Inflammatory macrophage treated with lipopolysaccharide for 1 hour (primary cell): ENCODE results near the gene XXYLT1.
"Not testable (repeated sequence)": the region's sequence is repeated elsewhere in the genome, so short reads cannot be mapped to it uniquely, and the experiment has no call there.

Source experiments
- DNase-seq, 2 donors: peaks; one replicate each; pipeline ENCODE4 v3.0.0-alpha.2; 2020 to 2022

The XXYLT1 gene

DNA sequence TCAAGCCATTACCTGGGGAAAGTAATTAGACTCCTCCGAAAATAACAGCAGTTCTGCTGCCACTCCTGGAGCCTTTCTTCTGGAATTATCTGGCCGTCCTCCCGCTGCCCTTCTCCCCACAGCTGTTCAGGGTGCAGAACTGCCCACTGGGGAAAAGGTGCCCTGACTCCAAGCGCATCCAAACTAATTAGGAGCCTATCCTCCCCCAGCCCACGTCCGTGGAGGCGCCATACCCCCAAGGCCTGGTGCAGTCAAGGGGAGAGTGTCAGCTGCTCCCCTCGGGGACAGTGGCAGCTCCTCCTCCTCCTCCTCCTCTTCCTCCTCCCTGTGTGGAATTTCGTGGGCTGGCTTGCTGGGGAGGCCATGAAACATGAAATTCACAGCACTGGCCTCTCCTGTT, 177.2 kb downstream of the XXYLT1 start:
- no peak for DNase-seq

DNA sequence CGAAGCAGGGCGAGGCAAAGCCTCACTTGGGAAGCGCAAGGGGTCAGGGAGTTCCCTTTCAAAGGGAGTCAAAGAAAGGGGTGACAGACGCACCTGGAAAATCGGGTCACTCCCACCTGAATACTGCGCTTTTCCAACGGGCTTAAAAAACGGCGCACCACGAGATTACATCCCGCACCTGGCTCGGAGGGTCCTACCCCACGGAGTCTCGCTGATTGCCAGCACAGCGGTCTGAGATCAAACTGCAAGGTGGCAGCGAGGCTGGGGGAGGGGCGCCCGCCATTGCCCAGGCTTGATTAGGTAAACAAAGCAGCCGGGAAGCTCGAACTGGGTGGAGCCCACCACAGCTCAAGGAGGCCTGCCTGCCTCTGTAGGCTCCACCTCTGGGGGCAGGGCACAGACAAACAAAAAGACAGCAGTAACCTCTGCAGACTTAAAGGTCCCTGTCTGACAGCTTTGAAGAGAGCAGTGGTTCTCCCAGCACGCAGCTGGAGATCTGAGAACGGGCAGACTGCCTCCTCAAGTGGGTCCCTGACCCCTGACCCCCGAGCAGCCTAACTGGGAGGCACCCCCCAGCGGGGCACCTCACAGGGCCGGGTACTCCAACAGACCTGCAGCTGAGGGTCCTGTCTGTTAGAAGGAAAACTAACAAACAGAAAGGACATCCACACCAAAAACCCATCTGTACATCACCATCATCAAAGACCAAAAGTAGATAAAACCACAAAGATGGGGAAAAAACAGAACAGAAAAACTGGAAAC, 182.9 kb downstream of the XXYLT1 start:
- DNase-seq, result not testable (repeated sequence)

DNA sequence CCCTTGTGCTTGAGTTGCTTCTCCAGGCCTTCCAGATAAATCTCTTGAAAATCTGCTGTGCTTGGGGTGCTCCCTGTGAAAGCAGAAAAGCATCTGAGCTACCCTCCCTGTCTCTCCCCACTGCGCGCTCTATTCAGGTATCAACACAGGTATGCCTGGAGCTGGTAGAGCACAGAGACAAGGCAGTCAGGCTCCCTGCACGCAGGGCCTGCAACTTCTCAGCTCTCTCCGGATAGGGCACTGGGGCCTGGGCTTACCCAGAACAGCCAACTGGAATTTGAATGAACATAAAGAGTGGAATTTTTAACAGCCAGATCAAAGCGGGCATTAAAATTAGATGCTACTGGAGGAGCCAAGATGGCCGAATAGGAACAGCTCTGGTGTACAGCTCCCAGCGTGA, 183.6 kb downstream of the XXYLT1 start:
- DNase-seq, result no peak

DNA sequence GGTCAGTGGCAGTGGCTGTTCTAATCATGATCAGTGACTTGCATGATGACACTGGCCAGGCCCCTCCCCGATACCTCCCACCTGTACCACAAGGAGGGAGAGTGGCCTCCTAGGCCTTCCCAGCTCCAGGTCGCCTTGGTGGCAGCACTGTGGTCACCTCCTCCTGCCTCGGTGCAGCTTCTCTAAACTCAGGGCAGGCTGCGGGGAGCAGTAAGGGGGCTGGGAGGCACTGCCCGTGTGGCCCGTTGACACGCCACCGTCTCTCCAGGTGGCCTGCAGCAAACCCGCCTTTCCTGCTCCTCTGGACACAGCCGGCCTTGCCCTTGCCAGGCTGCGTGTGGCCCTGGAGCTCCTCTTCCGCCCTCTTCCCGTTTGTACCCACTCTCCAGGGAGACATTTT, 184.1 kb downstream of the XXYLT1 start:
- no peak for DNase-seq

DNA sequence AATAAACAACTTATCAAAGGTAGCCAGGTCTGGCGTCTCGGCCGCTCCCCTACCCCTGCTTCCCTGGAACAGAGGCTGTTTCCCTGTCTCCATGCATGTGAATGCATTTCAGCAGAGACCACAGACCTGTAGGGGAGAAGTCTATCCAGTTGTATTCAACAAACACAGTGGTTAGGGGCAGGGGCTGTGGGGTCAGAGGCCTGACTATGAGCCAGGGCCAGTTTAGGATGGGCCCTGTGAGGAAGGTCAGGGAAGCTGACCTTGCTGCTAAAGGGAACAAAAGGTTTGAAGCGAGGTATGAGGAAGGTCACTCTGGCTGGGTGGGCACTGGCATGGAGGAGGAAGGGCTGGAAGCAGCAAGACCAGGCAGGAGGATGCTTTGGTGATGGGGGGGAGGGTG, 184.6 kb downstream of the XXYLT1 start:
- DNase-seq, result no peak

DNA sequence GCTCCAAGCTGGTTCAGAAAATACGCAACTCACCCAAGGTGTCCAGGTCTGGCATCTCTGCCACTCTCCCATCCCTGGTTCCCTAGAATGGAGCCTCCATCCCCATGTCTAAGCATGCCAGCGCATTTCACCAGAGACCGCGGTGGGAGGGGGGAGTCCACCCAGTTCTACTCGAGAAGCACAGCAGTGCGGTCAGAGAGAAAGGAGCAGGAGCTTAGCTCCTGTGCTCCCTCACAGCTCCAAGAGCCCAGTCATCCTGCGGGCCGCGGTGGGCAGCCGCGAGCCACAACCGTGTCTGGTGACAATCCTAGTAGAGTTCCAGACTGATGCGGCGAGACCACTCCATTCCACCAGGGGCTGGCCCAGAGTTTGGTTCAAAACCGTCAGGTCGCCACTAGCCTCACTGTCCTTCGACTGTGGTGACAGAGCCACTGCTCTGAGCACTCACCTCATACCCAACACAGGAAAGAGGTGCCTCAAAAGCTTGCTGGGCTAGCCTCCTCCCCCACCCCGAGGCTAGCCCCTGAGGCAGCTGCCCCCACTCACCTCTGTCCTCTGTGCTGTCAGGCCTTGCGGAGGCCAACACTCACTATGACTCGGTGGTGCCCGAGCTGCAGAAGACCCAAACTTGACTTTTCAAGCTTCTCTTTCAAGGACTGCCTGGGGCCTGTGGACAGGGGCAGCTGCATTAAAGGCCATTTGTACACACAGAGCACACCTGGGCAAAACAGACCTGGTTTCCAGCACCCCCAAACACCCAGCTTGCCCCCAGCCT, 185.4 kb downstream of the XXYLT1 start:
- DNase-seq, result no peak

DNA sequence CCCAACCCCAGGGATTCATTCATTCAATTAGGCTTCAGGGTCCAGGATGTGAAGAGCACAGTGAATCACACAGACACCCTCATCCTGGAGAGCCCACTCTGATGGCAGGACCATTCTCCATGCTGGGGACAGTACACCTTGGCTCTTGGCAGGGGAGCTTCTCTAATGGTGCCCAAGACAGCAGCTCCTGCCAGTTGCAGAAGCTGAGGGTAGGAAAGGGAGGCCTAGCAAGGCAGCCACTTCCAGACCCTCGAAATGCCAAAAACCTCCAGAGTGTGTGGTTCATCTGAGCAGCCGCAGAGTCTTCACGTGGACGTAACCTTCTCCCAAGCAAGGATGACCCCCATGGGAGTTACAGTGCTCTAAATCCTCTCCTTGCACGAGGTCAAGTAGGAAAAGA, 186.2 kb downstream of the XXYLT1 start:
- DNase-seq, result no peak

DNA sequence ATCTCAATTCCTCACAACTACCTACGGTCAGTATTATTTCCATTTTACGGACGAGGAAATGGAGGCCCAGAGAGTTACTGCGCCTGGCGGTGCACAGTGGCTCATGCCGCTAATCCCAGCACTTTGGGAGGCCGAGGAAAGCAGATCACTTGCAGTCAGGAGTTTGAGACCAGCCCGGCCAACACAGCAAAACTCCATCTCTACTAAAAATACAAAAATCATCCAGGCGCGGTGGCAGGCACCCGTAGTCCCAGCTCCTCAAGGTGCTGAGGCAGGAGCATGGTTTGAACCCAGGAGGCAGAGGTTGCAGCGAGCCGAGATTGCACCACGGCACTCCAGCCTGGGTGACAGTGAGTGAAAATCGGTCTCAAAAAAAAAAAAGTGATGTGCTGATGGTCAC, 187.3 kb downstream of the XXYLT1 start:
- no peak for DNase-seq

DNA sequence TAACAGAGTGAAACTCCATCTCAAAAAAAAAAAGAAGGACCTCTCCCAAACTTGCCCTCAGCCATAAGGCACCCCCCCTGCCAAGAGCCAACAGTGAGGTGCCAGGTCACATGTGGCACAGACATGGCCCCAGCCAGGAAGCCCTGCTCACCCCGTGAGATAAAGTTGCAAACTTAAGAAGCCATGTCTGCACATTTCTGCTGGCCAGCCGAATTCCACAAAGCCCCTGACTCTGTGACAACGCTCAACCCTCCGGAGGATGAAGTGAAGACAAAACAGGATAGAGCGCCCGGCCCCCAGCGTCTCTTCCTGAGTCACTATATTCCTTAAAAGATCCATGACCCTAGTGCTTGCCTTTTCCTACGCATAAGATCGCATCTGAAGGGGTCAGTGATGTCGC, 188.1 kb downstream of the XXYLT1 start:
- no peak for DNase-seq

DNA sequence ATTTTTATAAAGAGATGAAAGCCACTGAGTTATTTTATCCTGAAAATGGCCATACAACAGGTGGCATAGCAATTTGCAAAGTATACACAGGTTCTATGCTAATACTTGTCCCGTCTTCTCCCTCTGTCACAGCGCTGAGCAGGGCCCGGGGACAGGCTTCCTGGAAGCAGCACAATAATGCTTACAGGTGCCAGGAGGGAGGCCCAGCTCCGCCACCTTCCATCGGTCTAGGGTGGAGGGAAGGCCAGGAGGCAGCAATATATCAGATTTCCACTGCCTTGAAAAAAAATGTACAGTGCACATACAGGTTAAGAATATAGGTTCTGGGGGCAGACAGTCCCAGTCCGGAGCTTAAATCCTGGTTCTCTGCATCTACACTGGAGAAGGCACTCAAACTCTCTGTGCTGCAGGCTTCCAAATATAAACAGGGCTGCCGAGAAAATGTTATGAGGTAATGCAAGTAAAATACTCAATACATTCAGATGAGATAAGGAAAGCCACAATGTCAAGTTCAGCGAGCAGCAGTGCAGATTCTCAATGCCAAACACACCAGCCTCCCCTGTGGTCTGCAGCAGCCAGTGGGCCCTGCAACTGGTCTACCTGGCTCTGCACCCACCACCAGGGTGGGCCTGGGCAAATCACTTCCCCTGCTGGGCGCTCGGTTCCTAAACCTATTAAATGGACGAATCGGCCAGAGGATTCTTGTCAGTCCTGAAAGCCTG, 189.6 kb downstream of the XXYLT1 start:
- DNase-seq, result no peak

DNA sequence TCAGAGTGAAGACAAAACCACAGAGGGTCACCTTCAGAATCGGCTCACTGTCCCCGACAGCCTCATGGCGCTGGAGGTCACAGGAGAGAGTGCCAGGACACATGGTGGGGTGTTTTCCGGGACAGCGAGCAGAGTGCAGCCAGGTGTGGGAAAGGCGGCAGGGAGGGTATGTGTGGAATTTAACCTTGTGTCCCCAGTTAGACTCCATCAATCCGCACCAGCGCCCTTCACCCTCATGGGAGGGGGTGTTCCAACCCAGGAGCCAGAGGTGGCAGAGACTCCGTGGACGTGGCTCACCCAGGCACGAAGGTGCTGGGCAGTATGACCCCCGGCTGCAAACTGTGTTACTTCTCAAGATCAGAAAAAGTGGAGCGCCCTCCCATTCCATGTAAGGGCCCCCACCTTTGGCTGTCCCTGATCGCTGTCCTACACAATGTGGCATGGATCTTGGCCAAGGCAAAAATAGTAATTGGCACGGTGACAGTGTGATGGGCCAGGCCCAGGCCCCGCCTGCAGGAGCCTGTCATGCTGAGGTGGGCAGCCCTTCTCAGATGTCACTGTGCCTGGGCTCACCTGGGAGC, 190.3 kb downstream of the XXYLT1 start:
- DNase-seq, result no peak

DNA sequence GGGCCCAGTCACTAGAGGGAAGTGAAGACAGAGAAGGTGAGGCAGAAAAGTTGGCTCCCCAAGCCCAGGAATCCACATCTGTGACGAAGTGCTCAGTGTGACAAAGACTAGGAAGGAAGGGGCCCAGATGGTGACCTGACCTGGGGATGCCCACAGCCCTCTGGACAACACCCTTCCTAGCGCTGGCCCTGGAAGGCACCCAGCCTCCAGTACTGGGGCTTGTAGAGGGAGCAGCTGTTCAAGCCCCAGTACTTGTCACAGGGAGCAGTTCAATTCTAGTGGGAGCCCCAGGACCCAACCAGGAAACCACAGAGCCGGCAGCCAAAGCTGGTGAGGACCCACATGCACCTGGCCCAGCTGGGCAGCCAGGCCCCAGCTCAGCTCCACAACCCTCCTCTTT, 190.8 kb downstream of the XXYLT1 start:
- no peak for DNase-seq

DNA sequence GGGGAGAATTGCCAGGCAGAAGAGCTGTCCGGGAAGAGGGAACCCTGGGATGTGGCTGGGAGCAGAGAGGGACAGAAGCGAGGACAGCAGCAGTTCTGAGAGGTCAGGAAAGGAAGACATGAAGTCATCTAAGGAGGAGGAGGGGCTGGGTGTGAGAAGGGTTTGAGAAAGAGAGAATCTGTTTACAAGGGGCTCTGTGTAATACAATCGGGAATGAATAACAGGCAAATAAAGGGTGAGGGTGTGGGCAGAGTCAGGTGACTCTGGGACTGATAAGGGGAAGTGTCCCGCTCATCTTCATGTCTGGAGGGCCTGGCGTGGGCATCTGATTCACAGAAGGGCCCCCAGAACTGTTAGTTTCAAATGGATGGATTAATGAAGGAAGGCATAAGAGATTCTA, 191.3 kb downstream of the XXYLT1 start:
- DNase-seq, result no peak

DNA sequence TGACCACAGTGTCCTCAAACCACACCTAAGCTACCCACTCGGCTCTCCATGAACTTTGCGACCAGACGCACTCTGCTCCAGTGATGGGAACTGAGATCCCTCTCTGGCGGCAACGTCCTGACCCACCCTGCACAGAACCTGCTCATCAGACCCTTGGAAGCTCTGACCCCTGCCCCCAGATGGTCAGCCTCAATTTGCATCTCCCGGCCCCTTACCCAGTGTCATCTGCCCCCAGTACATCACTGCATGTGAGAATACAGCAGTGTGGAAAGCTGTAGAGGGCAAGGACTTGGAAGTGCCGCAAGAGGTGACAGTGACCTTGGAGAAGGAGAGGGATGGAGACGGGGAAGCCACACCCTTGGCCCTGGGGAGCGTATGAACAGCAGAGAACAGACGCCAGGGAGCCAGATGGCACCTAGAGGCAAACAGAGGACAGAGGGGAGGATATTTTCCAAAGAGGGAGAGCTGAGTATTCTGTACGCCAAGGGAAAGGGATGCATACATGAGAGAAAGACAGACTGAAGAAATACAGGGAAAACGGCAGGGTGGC, 192.0 kb downstream of the XXYLT1 start:
- no peak for DNase-seq

DNA sequence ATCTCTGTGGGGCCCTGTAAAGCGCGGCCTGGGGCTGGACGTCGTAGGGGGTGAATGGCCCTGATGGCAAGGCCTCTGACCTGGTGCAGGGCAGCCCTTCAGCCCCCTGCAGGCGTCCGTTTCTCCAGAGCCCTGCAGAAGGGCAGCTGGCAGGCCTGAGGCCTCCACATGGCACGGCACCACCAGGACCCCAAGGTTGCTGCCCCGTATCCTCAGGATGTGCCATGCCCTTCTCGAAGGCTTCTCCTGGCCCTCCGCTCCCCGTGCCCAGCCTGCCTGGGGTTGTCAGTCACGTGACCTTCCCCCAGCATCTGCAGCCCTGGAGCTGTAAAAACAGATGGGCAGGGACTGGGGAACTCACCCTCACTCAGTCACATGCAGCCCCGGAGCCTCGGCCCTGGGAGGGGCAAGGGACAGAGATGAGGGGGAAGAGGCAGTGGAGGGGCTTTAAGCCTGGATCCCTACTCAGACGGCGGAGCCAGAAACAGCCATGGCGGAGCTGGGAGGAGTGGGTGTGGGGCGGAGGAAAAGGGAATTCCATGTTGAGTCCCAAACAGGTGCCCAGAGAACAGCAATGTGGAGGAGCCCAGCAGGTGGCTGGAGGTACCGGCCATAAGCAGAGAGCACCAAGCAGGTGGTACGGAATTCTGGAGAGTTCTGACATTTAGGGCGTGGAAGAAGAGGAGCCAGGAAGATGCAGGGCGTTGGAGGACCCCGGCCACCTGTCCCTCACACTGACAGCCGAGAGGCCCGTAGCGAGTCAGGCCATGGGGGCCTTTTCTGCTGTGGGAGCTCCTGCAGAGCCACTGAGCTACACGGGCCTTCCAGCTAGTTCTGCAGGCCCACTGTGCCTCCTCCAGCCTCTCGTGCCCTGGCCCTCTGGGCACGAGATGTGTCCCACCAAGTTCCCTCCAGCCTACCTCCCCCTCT, 193.1 kb downstream of the XXYLT1 start:
- no peak for DNase-seq

DNA sequence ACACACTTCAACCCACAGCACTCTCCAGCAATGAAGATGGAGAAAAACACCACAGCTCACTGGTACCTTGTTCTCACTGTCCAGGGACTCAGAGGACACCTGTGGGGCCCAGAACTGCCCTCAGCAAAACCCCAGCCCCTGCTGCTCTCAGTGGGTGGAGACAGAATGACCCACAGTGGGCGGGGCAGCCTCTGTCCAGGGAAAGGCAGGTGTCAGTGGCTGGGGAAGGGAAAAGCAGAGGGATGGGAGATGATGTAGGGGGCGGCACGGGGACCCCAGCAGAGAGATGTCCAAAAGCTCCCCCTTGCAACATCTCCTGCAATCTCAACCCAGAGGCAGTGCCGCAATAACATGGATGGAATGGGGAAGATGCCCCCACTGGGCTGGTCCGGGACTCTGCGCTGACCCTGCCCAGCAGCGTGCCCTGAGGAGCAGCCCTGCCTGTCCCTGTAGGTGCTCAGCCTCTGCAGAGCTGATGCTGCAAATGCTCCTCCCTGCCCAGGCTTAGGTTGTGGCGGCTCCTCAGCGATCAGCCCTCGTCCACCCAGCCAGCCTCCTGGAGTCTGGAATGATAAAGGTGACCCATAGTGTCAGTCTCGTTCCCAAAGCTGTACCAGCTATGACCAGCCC, 193.9 kb downstream of the XXYLT1 start:
- no peak for DNase-seq

DNA sequence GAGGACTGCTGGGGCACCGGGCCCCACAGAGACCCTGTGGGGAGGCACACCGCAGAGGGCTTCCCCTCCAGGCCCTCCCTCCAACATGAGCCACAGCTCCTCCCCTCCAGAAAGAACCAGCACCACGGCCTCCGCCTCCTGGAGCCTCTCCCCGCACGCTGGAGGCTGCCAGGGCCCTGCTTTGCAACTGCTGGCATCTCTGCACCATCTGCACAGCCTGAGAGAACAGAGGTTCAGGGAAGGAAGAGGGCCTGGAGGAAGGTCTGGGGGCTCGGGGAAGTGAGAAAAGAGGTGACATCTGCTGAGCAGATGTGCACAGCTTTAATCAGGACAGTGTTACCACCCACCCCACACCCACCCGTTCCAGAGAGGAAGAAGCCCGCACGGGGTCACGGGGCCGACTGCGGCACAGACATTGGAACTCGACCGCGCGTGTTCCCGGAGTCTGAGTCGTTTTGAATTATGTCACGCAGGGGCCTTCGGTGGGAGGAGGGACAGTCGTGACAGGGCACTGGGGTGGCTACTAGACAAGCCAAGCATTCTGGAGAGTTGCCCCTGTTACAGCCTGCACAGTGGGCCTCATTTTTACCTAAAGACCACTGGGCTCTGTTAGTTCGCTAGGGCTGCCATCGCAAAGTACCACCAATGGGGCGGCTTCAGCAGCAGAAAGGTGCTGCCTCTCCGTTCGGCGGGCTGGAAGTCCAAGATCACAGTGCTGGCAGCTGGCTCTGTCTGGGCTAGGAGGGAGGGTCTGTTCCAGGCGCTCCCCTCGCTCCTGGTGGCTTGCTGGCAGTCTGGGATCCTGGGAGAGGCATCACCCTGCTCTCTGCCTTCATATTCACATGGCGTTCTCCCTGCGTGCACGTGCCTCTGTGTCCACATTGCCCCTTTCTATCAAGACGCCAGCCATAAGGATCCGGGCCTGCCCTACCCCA, 194.8 kb downstream of the XXYLT1 start:
- DNase-seq, result peak in 1 of 2 donors; percentile 27

DNA sequence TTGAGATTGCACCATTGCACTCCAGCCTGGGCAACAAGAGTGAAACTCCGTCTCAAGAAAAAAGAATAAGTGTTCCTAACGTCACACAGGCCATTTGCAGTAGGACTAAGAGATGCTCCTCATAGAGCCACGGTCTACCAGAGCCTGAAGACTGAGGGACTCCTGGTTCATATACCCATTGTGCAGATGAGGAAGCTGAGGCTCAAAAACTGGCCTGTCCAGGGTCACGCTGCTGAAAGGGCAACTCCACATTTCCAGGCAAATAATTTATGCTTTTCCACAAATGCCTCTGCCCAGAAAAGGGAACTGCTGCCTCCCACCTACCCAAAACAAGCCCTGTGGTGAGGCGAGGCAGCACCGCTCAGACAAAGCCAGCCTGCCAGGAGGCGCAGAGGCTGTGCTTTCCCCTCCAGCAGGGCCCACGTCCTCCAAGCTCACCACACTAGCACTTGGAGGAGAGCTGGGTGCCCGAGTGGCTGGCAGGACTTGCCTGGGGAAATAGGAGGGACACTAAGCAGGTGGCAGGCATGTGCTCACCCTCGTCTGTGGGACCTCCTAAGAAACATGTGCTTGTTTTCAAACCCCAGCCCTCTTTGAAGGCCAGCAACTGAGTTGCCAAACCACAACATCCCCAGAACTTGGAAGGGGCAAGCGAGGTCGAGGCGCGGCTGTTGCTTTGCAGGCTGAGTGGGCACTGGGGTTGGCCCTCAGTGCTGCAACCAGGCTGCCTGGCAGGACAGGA, 195.6 kb downstream of the XXYLT1 start:
- DNase-seq, result no peak
